CD4-positive, alpha-beta T cell treated with Interleukin-15 for 4 hours (primary cell): ENCODE results near the gene ZKSCAN1.

Experiments
- DNase-seq: peaks from one replicate; pipeline ENCODE4 v3.0.0-alpha.2; 2020; ENCODE audit warnings: low spot score

The ZKSCAN1 gene

DNA sequence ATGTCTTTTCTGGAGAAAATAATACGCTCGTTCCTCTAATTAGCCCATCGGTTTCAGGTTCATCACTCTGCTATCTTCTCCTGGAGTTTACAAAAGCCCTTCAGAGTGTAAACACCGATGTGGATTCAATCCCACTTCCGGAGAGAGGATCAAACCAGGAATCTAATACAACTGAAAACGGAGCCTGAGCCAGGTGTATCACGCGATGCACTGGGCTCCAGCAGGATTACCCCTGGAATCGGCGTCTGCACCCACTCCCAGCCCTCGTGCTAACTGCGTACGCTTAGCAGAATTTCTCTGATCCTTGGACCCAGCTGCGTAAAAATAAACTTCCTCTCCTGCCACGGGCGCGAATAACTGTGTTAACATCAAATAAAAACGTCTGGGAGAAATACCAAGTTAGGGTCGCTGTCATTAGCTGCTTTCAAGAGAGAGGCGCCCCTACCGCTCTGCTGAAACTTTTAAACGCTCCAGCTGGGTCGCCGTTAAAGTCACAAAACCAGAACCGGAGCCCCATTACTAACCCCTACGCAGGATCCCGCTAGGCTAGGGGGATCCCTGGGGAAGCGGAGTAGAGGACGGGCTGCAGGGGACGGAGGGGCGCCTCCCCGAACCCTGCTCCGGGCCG lies 65.6 kb downstream of the ZKSCAN1 start:
- no peak for DNase-seq

DNA sequence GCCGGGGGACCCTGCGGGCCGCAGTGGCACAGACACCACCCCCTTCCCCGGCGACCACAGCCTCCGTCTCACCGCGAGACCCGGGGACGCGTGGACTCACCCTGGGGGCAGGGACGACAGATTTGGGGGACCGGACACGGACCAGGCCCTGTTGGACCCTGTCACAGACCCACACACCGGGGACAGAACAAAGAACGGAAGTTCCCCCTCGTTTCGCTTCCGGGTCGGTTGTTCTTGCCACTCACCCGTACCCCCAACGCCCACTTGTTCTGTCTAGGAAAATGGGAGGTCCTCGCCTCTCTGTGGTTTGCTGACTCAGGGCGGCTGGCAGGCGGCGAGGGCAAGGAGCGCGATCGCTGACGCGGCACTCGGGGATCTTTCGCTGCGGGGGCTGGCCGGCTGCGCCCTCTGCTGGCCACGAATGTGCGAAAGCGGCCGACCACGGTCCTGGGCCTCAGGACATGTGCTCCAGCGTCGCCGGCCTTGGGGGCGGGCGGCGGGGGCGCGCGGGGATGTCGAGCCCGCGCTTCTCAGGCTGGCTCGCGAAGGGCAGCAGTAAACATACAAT lies 66.2 kb downstream of the ZKSCAN1 start, which contains the start of gene ZNF3:
Gene ZNF3 (minus strand): TSS at position 189 of the 568 bp plus-strand sequence. CDS start 4,366 bp downstream, outside the sequence.
- DNase-seq = peak; percentile 99

DNA sequence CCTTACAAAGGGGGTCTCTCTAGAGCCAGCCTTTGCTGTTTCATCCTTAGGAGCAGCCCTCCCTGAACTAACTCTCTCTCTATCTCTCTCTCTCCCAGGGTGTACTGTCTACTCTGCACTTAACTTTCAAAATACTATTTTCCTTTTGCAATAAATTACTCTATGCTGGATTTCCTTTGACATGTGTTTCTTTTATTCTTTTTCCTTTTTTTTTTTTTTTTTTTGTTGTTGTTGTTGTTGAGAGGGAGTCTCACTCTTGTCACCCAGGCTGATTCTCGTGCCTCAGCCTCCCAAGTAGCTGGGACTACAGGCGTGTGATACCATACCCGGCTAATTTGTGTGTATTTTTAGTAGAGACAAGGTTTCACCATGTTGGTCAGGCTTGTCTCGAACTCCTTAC lies 67.6 kb downstream of the ZKSCAN1 start:
- no peak for DNase-seq

DNA sequence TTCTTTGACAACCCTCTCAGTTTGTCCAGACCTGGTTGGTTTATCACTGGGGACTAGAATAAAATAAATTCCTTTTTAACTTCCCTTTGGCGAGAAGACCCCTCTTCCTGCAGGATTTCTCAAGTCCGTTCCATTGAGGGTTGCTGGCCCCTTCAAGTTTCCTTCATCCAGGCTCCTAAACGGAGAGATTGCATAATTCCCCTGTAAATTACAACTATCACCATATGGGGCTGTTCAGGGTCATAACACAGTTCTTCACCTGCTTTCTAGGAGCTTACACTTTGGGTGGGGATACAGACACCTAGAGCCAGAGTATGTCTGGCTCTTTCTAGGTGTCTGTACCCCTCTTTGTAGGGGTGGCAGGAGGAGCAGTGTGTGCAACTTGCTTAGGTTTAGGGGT lies 70.1 kb downstream of the ZKSCAN1 start:
- no peak for DNase-seq

DNA sequence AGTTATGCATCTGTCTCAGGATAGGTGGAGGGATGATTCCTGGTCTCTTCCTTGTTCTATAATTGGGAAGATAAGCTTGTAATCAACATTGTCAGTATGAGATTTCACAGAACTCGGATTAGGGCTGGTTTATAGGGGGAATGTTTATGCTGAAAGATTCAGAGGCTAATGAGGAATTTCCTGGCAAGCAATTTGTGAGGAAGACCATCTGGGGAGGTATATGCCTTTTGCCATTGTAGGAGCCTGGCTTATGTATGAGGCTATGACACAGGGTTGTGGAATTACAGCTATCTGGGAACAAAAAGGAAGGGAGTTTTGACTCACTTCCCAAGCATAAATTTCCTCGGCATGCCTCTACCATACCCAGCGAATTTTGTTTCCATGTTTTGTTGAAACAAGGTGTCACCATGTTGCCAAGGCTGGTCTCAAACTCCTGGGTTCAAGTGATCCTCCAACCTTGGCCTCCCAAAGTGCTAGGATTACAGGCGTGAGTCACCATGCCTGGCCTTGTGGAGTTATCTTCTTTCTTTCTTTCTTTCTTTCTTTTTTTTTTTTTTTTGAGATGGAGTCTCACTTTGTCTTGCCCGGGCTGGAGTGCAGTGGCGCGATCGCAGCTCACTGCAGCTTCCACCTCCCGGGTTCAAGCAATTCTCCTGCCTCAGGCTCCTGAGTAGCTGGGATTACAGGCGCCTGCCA lies 71.8 kb downstream of the ZKSCAN1 start:
- no peak for DNase-seq

DNA sequence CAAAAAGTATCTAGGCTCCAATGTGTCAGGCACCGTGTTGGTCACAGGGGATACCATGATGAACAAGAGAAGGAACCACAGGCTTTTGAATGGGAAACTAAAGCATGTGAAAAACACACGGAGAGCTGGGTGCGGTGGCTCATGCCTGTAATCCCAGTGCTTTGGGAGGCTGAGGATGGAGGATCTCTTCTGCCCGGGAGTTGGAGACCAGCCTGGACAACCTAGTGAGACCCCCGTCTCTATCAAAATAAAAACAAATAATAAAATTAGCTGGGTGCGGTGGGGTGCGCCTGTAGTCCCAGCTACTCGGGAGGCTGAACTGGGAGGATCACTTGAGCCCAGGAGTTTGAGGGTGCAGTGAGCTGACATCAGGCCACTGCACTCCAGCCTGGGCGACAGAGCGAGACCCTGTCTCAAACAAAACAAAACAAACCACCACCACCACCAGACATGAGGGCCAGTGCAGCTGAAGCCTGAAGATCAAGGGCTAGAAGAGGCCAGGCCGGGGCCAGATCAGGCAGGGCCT lies 72.8 kb downstream of the ZKSCAN1 start:
- no peak for DNase-seq

DNA sequence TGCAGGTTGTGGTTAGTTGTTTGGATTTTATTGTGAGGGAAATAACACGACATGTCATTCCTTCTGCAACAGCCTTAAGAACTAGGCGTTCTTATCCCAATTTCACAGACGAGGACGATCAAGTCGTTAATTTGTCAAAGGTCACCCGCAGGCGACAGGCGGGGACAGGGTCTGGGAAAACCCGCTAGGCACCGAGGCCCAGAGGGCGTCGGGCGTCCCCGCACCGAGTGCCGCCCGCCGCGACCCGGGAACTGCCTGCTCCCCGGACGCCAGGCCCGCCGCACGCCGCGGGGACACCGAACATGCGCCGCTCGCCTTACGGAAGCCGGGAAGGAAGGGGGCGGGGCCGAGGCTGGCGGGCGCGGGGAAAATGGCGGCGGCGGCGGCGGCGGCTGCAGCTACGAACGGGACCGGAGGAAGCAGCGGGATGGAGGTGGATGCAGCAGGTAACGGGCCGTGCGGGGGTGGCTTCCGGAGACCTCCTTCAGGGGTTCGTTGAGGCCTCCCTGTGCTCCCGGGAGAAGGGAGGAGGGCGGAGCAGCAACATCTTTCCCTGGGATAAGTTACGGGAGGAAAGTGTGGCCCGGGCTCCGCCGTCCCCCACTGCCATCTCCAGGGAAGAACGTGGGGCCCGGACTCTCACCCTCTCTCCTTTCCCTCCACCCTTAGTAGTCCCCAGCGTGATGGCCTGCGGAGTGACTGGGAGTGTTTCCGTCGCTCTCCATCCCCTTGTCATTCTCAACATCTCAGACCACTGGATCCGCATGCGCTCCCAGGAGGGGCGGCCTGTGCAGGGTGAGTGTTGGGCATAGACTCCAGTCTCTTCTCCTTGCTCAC lies 73.4 kb downstream of the ZKSCAN1 start, which contains the start of gene COPS6:
Gene COPS6 (plus strand): TSS at position 349 of the 837 bp plus-strand sequence. CDS start 22 bp downstream, at position 371.
- DNase-seq = peak; percentile 84

DNA sequence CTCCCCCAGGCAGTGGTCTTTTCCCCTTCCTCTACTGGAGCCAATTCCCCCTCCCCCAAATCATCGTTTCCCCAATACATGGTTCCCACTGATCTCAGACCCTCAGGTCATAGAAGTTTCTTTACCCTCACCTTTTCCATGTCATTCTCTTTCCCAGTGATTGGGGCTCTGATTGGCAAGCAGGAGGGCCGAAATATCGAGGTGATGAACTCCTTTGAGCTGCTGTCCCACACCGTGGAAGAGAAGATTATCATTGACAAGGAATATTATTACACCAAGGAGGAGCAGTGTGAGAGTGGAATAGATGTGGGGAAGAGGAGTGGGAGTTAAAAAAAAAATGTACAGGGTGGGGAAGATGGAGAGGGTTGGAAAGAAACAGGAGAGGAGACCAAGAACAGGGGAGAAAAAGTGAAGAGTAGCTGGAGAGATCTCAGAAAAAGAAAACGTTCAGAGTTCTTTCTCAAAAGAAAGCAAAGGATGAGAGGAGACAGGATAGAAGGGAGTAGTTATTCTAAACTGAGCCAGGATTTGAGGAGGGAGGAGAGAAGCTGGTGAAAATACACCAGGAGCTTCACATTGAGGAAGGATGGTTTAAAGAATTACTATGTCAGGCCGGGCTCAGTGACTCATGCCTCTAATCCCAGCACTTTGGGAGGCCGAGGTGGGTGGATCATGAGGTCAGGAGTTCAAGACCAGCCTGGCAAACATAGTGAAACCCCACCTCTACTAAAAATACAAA lies 74.2 kb downstream of the ZKSCAN1 start:
- DNase-seq = no peak

DNA sequence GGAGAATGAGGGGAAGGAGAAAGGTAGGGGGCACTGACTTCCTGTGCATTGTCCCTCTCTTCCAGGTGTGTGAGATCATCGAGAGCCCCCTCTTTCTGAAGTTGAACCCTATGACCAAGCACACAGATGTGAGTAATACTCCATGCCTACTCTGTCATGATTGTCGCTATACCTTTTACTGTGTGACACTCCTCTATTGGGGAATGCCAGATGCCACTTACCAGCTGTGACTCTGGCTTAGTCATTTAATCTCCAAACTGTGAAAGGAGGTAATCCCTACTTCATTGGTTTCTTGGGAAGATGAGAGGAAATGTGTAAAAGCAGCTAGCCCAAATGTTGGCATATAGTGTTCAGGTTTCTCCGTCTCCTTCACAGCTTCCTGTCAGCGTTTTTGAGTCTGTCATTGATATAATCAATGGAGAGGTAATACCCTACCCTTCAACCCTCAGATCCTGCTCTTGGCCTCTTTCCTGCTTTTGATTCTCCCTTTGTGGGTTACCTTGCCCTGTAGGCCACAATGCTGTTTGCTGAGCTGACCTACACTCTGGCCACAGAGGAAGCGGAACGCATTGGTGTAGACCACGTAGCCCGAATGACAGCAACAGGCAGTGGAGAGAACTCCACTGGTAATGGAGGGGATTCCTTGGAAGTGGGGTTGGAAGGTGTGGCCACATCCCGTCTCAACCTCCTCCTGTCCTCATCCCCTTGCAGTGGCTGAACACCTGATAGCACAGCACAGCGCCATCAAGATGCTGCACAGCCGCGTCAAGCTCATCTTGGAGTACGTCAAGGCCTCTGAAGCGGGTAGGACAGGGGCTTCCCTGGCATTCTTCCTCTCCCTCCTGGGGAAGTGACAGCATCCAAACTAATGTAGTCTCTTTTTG lies 75.4 kb downstream of the ZKSCAN1 start:
- no peak for DNase-seq
